PFSK-1 (cell line): ENCODE results near the gene WDR31.

Experiments used
- POLR2AphosphoS5 ChIP-seq: IDR thresholded peaks from 2 replicates; pipeline ENCODE4 v1.6.1; 2012; ENCODE audit warnings: low read depth, mild to moderate bottlenecking, control low read depth, low read length, moderate library complexity
- TF ChIP-seq, protein P1 (sequence below), 2 experiments: IDR thresholded peaks; 2 replicates each; pipeline versions ENCODE4 v1.6.1 to v1.8.0; 2011 to 2012; ENCODE audit warnings: low read depth in 2 of 2, low read length in 2 of 2, control low read depth in 1 of 2, inconsistent platforms in 1 of 2, mild to moderate bottlenecking in 1 of 2, moderate library complexity in 1 of 2; ENCODE audit not compliant: insufficient read depth in 1 of 2

DNA sequence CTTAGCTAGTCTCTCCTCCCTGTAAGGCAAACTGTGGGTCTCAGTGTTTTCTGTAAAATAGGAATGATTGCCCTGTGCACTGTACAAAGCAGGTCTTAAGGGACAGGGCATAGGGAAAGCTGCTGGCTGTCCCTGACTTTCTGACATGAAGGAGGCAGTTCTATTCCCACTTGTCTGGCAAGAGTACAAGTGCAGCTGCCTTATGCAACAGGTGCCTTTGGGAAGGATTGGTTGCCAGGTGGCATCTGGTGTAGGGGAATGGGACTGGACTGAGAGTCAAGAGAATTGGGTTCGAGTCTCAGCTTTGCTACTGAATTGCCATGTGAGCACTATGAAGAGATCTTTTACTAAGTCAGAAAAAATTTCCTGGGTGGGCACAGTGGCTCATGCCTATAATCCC, 19.3 kb upstream of the WDR31 start:
- no peak for TF ChIP-seq POLR2AphosphoS5
- TF ChIP-seq, protein P1, sequence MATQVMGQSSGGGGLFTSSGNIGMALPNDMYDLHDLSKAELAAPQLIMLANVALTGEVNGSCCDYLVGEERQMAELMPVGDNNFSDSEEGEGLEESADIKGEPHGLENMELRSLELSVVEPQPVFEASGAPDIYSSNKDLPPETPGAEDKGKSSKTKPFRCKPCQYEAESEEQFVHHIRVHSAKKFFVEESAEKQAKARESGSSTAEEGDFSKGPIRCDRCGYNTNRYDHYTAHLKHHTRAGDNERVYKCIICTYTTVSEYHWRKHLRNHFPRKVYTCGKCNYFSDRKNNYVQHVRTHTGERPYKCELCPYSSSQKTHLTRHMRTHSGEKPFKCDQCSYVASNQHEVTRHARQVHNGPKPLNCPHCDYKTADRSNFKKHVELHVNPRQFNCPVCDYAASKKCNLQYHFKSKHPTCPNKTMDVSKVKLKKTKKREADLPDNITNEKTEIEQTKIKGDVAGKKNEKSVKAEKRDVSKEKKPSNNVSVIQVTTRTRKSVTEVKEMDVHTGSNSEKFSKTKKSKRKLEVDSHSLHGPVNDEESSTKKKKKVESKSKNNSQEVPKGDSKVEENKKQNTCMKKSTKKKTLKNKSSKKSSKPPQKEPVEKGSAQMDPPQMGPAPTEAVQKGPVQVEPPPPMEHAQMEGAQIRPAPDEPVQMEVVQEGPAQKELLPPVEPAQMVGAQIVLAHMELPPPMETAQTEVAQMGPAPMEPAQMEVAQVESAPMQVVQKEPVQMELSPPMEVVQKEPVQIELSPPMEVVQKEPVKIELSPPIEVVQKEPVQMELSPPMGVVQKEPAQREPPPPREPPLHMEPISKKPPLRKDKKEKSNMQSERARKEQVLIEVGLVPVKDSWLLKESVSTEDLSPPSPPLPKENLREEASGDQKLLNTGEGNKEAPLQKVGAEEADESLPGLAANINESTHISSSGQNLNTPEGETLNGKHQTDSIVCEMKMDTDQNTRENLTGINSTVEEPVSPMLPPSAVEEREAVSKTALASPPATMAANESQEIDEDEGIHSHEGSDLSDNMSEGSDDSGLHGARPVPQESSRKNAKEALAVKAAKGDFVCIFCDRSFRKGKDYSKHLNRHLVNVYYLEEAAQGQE (IDR thresholded peaks at IDR 0.05; ENCODE audit: insufficient read depth in 1 of 2, low read depth in 2 of 2, low read length in 2 of 2): no peak
